Activated CD4-positive, alpha-beta T cell treated with anti-CD3 and anti-CD28 coated beads, Interleukin-2, amount 10 ng/mL, durations not matched to agents 7 days and 5 days (primary cell): ENCODE data around the gene NDUFB5. TPM values are rescaled to one million over a fixed set of nuclear protein-coding genes. Genes with fewer than 3 reads are reported as not detected.
A peak's percentile ranks its signal among the peaks of the same experiment; 100 is the strongest.

Experiments used
- CTCF ChIA-PET: fragments of 350-600 bp; sonication (Branson Sonifier 250); formaldehyde crosslinking; loops from one replicate; lab custom pipeline; 2021; ENCODE audit warnings: antibody characterized with exemption; lab: Charles Lee
- POLR2A ChIA-PET: fragments of 350-600 bp; sonication (Branson Sonifier 250); formaldehyde crosslinking; loops from one replicate; lab custom pipeline; 2021; ENCODE audit warnings: antibody characterized with exemption; lab: Charles Lee
- DNase-seq: peaks from one replicate; pipeline ENCODE4 v3.0.0-alpha.2; 2020
- H3K27ac Mint-ChIP-seq: one replicate; pipeline ENCODE4 v1.8.0; 2021; ENCODE audit warnings: mild to moderate bottlenecking, moderate library complexity, mixed read lengths
- H3K27me3 Mint-ChIP-seq: one replicate; pipeline ENCODE4 v1.8.0; 2021; ENCODE audit warnings: mixed read lengths
- H3K36me3 Mint-ChIP-seq: one replicate; pipeline ENCODE4 v1.8.0; 2021; ENCODE audit warnings: low read depth, mixed read lengths
- H3K4me1 Mint-ChIP-seq: one replicate; pipeline ENCODE4 v1.8.0; 2021; ENCODE audit warnings: mixed read lengths
- H3K4me3 Mint-ChIP-seq: one replicate; pipeline ENCODE4 v1.8.0; 2021; ENCODE audit warnings: mild to moderate bottlenecking, moderate library complexity, mixed read lengths
- H3K9me3 Mint-ChIP-seq: one replicate; pipeline ENCODE4 v1.8.0; 2021; ENCODE audit warnings: mixed read lengths
- total RNA-seq, 2 experiments: library from RNA; stranded (reverse); gene quantifications; one replicate each; pipeline ENCODE4 v1.2.3, GENCODE V29; 2021

The NDUFB5 gene
- total RNA-seq = 10 to 100 TPM; 78.4 to 91.7 TPM

DNA sequence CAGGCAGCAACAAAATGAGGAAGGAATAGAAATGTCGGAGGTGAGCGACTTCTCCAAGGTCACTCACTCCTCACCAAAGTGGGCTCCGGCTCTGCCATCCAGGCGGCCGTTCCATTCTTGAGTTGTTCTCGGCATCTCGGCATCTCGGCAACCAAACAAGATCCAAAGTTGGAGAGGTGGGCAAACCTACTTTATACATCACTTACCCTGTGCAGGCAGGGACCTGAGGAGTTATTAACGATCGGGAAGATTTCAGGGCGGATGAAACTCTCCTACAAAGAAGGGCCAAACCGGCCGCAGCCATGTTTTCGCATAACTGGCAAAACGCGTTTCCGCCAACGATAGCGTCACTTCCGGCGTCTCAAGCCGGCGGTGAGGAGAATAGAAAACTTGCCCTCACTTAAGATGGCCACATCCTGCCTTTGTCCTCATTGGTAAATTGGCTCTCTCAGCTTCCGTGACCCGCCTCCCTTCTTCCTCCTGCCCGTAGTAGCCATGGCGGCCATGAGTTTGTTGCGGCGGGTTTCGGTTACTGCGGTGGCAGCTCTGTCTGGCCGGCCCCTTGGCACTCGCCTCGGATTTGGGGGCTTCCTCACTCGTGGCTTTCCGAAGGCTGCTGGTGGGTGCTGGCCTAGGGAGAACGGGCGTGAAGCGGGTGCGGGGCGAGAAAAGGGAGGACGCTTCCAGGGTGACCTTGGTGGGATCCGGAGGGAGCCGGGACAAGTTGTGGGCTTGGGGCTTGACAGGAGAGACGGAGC is at the start of gene NDUFB5, which contains the start of gene MRPL47:
NDUFB5 (plus strand) TSS at position 474 of the 758 bp plus-strand sequence; CDS start at position 496, 22 bp downstream.
MRPL47 (minus strand) TSS at position 318 of the 758 bp plus-strand sequence; CDS start at position 304, 14 bp downstream.
- peaks cover 46% of the 10 kb centered on the region for H3K4me1 Mint-ChIP-seq
- H3K36me3 Mint-ChIP-seq = peaks cover 26% of the 10 kb centered on the region
- CTCF ChIA-PET = interaction anchor here (0.7 to 1.1 kb wide), 3 partner anchors 9 to 44 kb away, joined by 3 to 4 read pairs (median 3); no protein-coding TSS in a partner anchor
- H3K27me3 Mint-ChIP-seq = no peaks in the 10 kb centered on the region
- DNase-seq = peak; percentile 96
- POLR2A ChIA-PET = interaction anchor here (0.5 kb wide), 1 partner anchor 17 kb away, joined by 3 read pairs; no protein-coding TSS in a partner anchor
- H3K27ac Mint-ChIP-seq = peak within 1 kb of the TSS; percentile 99
- H3K9me3 Mint-ChIP-seq = no peaks in the 10 kb centered on the region
- peak within 1 kb of the TSS; percentile 96 for H3K4me3 Mint-ChIP-seq

DNA sequence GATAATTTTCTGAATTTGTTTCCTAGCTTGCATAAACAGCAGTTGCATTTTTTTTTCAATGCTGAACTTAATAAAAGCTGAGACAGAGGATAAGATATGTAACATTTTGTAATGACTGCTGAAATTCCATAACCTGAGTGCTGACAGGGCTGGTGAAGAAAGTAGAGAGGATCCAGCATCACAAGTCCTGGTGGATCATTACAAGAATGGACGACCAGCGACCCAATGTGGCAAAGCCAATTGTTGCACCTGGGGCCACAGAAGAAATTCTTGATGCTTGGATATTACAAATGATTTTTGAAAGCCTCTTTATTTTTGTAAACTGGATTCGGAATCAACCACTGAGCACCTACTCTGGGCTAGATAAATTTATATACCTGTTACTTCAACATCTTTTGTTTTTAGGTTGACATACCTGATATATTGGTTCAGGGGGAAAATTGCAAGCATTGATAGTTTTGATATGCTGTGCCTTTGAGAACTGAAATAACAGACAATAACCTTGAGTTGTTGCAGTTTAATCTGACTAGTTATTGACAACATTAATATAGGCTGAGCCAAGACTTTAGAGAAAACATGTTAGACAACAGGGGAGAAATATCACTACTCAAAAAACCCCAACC is 45.7 kb upstream of the NDUFB5 start:
- CTCF ChIA-PET = interaction anchor here (0.6 to 0.9 kb wide), 2 partner anchors 26 to 283 kb away, joined by 3 to 4 read pairs; no protein-coding TSS in a partner anchor
- H3K27me3 Mint-ChIP-seq = peaks cover 14% of the 10 kb centered on the region
- H3K36me3 Mint-ChIP-seq = no peaks in the 10 kb centered on the region
- no peaks in the 10 kb centered on the region for H3K9me3 Mint-ChIP-seq
- POLR2A ChIA-PET = no interaction called here
- H3K4me3 Mint-ChIP-seq = no peak overlapping the region
- peak; percentile 60 for DNase-seq
- H3K27ac Mint-ChIP-seq = no peak overlapping the region
- H3K4me1 Mint-ChIP-seq = peaks cover 13% of the 10 kb centered on the region

DNA sequence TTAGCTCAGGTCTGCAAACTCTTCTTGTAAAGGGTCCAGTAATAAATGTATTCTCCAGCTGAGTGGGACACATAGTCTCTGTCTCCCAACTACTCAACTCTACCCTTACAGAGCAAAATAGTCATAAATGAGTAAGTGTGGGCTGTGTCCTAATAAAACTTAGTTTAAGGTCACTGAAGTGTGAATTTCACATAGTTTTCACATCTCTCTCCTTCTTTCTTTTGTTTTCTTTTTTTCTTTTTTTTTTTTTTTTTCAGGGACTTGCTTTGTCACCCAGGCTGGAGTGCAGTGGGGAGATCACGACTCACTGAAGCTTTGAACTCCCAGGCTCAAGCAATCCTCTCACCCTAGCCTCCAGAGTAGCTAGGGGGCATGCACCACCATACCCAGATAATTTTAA is 43.8 kb upstream of the NDUFB5 start:
- Mint-ChIP-seq H3K36me3 (no peaks in the 10 kb centered on the region), H3K9me3 (no peaks in the 10 kb centered on the region), H3K27me3 (peaks cover 14% of the 10 kb centered on the region), H3K4me1 (peaks cover 31% of the 10 kb centered on the region), H3K4me3 (no peak overlapping the region), H3K27ac (no peak overlapping the region)
- CTCF ChIA-PET = interaction anchor here (0.5 to 0.9 kb wide), 3 partner anchors 17 to 321 kb away, joined by 3 to 6 read pairs (median 4); partner anchors contain the start of genes MRPL47 and NDUFB5
- DNase-seq = no peak
- POLR2A ChIA-PET = no interaction called here

DNA sequence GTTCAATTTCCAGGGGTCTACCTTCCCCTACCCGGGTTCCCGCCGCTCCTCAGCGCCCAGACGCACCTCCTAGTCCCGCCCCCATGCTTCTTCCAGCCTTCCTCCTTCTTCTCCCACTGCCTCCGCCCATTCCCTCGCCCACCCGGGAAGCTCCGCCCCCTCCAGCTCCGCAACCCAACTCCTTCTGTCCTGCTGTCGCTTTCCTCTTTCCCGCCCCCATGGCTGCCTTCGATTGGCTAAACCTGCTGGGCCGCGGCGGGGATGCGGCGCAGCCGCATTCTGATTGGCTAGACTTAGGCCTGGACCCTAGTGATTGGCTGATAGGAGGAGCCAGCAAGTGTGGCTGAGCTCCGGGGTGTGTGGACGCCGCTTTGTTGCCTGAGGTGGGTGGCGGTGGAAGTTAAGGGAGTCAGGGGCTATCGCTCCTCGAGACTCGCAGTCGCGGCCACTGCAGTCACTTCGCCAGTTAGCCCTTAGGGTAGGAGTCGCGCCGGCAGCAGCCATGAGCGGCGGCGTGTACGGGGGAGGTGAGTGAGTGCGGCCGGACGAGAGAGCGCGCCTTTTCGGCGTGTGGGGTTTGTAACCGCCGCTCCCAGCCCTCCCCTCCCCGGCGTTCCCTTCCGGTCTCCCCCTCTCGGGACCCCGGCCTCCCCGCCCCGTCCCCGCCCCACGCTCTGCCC is 41.9 kb upstream of the NDUFB5 start, which contains the start of gene ACTL6A:
ACTL6A (plus strand) TSS at position 336 of the 680 bp plus-strand sequence; CDS start at position 503, 167 bp downstream.
- ChIA-PET CTCF (interaction anchor here (0.8 to 1.5 kb wide), 6 partner anchors 9 to 212 kb away, joined by 3 to 8 read pairs (median 4); partner anchors contain the start of gene GNB4), POLR2A (interaction anchor here (0.6 kb wide), 2 partner anchors 55 to 170 kb away, joined by 3 to 4 read pairs; no protein-coding TSS in a partner anchor)
- Mint-ChIP-seq H3K4me1 (peaks cover 37% of the 10 kb centered on the region), H3K27ac (peak within 1 kb of the TSS; percentile 97), H3K27me3 (peaks cover 11% of the 10 kb centered on the region), H3K9me3 (no peaks in the 10 kb centered on the region), H3K4me3 (peak within 1 kb of the TSS; percentile 98), H3K36me3 (no peaks in the 10 kb centered on the region)
- DNase-seq = peak; percentile 99

DNA sequence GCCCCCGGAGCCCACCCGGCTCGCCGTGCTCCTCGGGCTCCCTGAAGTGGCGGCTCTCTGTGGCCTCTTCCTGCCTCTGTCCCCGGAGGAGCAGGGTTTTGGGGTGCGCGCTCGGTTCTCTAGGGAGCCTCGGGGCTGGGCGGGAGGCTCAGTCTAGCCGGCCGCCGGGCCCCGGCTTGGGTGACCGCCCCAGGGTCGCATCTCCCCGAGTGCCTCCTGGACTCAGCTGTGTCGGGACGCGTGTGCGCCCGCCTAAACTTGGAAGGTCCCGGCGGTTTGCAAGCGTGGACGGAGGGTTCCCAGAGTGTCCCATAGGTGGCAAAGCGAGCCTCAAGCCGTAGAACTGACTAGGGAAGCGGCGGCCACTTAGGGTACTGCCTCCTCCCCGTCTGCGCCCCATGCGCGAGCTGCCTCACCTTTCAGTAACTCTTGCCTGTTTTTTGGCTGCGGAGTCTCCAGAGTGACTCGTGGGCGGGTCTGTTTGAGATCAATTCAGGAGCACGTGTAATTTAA is 41.3 kb upstream of the NDUFB5 start:
- peak overlapping the region; percentile 93 for H3K27ac Mint-ChIP-seq
- ChIA-PET POLR2A (no interaction called here), CTCF (interaction anchor here (1.2 to 1.5 kb wide), 2 partner anchors 12 to 112 kb away, joined by 4 read pairs; partner anchors contain the start of gene GNB4)
- H3K4me1 Mint-ChIP-seq = peaks cover 38% of the 10 kb centered on the region
- H3K9me3 Mint-ChIP-seq = no peaks in the 10 kb centered on the region
- peaks cover 11% of the 10 kb centered on the region for H3K27me3 Mint-ChIP-seq
- peak; percentile 77 for DNase-seq
- peak overlapping the region; percentile 98 for H3K4me3 Mint-ChIP-seq
- peaks cover under 1% of the 10 kb centered on the region for H3K36me3 Mint-ChIP-seq

DNA sequence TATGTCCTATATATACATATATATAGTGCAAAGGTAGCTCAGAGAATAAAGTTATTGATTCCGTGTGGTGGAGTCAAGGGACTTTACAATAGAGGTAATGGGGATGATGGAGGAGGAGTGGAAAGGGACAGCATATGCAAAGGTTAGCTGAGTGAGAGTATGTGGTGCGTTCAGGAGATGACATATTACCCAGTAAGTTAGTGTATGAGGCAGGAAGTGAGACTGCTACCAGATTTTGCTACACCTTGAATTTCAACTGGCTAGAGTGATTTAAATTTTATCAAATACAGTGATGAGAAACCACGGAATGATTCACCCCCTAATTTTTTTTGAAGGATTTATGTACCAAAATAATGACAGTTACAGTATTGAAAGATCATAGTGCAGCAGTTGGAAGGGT is 39.1 kb upstream of the NDUFB5 start:
- Mint-ChIP-seq H3K27ac (peak overlapping the region; percentile 50), H3K36me3 (peaks cover 9% of the 10 kb centered on the region), H3K4me1 (peaks cover 39% of the 10 kb centered on the region), H3K9me3 (no peaks in the 10 kb centered on the region), H3K27me3 (peaks cover 2% of the 10 kb centered on the region), H3K4me3 (no peak overlapping the region)
- ChIA-PET POLR2A (interaction anchor here (0.7 kb wide), 1 partner anchor 332 kb away, joined by 3 read pairs; no protein-coding TSS in a partner anchor), CTCF (interaction anchor here (1.3 to 1.9 kb wide), 2 partner anchors 18 to 41 kb away, joined by 4 to 5 read pairs; no protein-coding TSS in a partner anchor)
- peak; percentile 12 for DNase-seq

DNA sequence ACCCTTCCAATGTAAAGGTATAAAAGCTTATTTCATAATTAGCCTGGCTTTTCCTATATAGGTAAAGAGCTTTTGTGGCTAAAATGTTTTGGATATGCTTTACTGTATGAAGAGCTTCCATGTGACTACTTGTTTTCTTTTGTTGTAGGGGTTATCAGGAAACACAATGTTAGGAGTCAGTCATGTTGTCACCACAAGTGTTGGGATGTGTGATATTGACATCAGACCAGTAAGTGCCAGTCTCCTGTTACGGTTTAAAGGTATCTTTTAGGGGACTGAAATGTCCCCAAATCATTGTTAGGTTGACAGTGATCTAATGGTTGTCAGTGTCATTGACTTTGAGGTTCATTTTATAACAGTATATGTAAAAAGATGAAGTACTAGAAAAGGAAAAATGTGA is 23.6 kb upstream of the NDUFB5 start:
- Mint-ChIP-seq H3K27me3 (no peaks in the 10 kb centered on the region), H3K36me3 (peaks cover 43% of the 10 kb centered on the region), H3K4me3 (no peak overlapping the region), H3K4me1 (no peaks in the 10 kb centered on the region), H3K27ac (no peak overlapping the region), H3K9me3 (no peaks in the 10 kb centered on the region)
- DNase-seq = no peak
- ChIA-PET CTCF (interaction anchor here (0.9 to 1.4 kb wide), 3 partner anchors 9 to 216 kb away, joined by 3 read pairs; no protein-coding TSS in a partner anchor), POLR2A (no interaction called here)

DNA sequence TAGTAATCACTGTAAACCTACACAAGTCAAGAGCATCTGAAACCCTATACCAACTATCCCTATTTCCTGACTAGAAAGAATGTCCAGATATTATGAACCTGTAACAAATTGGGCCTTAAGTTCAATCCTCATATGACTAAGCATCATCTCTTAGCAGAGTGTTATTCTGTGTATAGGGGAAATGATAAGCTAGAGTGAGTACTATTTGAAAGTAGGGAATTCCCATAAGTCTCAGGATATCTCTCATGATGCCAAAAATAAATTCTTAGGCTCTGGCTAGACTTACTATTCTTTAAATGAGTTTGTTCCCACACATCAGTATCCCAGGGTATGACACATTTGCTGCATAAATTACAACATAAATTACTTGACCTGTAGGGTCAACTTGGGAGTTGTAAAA is 15.5 kb upstream of the NDUFB5 start:
- no peak for DNase-seq
- Mint-ChIP-seq H3K9me3 (no peaks in the 10 kb centered on the region), H3K4me1 (no peaks in the 10 kb centered on the region), H3K27me3 (no peaks in the 10 kb centered on the region), H3K4me3 (no peak overlapping the region), H3K36me3 (peaks cover 54% of the 10 kb centered on the region), H3K27ac (no peak overlapping the region)
- CTCF ChIA-PET = interaction anchor here (0.6 to 1.4 kb wide), 2 partner anchors 8 to 205 kb away, joined by 3 read pairs; no protein-coding TSS in a partner anchor
- POLR2A ChIA-PET = no interaction called here

DNA sequence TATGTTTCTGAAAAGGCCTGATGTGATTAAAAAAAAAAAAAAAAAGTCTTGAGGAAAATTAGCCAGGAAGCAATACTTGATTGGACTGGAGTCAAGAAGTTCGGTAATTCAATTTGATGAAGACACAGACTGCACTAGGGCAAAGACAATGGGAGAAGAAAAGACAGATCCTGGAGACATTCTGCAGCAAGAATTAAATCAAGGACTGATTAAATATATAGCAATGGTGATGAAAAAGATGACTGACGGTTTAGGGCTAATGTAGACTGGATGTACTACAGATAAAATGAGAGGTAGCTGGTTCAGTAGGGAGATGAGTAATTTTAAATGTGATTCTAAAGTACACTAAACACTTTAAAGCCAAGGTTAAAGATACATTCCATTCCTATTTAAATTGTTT is 13.9 kb upstream of the NDUFB5 start:
- no peaks in the 10 kb centered on the region for H3K9me3 Mint-ChIP-seq
- H3K4me1 Mint-ChIP-seq = no peaks in the 10 kb centered on the region
- H3K27ac Mint-ChIP-seq = no peak overlapping the region
- H3K4me3 Mint-ChIP-seq = no peak overlapping the region
- no peaks in the 10 kb centered on the region for H3K27me3 Mint-ChIP-seq
- ChIA-PET CTCF (interaction anchor here (0.7 to 1.7 kb wide), 4 partner anchors 9 to 998 kb away, joined by 3 to 4 read pairs (median 4); no protein-coding TSS in a partner anchor), POLR2A (interaction anchor here (0.7 kb wide), 1 partner anchor 15 kb away, joined by 5 read pairs; no protein-coding TSS in a partner anchor)
- H3K36me3 Mint-ChIP-seq = peaks cover 56% of the 10 kb centered on the region
- no peak for DNase-seq

DNA sequence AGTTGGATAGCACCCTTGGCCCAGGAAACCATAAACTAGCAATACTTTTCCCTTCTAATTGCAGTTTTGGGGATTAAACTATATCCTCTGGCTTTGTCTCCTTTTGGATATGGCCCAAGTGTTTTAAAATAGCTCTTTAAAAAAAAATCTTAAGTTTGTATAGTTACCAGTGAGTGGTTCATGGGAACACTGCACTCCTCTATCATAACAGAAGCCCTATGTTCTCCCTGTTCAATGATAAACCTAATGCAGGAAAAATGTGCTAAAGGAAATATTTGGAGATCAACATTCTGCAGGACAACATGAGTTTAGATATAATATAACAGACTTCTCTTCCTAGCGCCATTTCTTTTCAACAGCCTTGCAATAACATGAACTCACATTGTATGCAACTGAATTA is 13.3 kb upstream of the NDUFB5 start:
- Mint-ChIP-seq H3K4me1 (no peaks in the 10 kb centered on the region), H3K36me3 (peaks cover 53% of the 10 kb centered on the region), H3K27ac (no peak overlapping the region), H3K27me3 (no peaks in the 10 kb centered on the region), H3K9me3 (no peaks in the 10 kb centered on the region), H3K4me3 (no peak overlapping the region)
- ChIA-PET CTCF (interaction anchor here (0.9 to 1.7 kb wide), 2 partner anchors 8 to 15 kb away, joined by 3 to 4 read pairs; no protein-coding TSS in a partner anchor), POLR2A (no interaction called here)
- no peak for DNase-seq

DNA sequence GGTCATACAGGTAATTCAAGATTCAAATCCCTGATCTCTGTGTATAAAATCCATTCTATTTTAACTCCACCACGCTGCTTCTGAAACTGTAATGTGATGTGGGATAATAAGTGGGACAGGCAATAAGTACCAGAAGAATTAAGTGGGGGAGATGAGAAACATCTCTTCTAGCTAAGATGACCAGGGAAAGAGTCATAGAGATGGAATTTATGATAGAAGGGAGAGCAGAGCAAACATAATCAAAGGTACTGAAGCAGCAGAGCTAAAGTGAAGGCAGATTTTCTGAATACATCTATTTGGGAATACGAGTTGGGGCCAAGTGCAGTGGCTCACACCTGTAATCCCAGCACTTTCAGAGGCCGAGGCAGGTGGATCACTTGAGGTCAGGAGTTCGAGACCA is 5.1 kb upstream of the NDUFB5 start:
- Mint-ChIP-seq H3K27me3 (no peaks in the 10 kb centered on the region), H3K36me3 (peaks cover 42% of the 10 kb centered on the region), H3K4me3 (no peak overlapping the region), H3K27ac (no peak overlapping the region), H3K4me1 (peaks cover 14% of the 10 kb centered on the region), H3K9me3 (no peaks in the 10 kb centered on the region)
- POLR2A ChIA-PET = interaction anchor here (0.7 kb wide), 1 partner anchor 15 kb away, joined by 12 read pairs; no protein-coding TSS in a partner anchor
- no peak for DNase-seq
- CTCF ChIA-PET = interaction anchor here (0.7 to 1.0 kb wide), 2 partner anchors 9 to 1098 kb away, joined by 3 read pairs; no protein-coding TSS in a partner anchor
